Peyer's patch (tissue), 4 donors: ENCODE measurements around the gene RAB27B.

Experiments used
- POLR2A ChIP-seq, 2 donors: fragments of 450-650 bp; IDR thresholded peaks; one replicate each; pipeline ENCODE4 v1.5.1; 2017; ENCODE audit warnings: antibody characterized with exemption in 2 of 2, mild to moderate bottlenecking in 2 of 2, moderate library complexity in 2 of 2
- TF ChIP-seq, protein P1 (sequence below), 6 experiments: fragments of 450-650 bp in 4 of 6; fragments of 200-600 bp in 2 of 6; sonication (generic) in 1 of 6; IDR thresholded peaks; one replicate each; pipeline ENCODE4 v1.5.1; 2017 to 2019; ENCODE audit warnings: antibody characterized with exemption in 6 of 6, mild to moderate bottlenecking in 3 of 6, moderate library complexity in 1 of 6

DNA sequence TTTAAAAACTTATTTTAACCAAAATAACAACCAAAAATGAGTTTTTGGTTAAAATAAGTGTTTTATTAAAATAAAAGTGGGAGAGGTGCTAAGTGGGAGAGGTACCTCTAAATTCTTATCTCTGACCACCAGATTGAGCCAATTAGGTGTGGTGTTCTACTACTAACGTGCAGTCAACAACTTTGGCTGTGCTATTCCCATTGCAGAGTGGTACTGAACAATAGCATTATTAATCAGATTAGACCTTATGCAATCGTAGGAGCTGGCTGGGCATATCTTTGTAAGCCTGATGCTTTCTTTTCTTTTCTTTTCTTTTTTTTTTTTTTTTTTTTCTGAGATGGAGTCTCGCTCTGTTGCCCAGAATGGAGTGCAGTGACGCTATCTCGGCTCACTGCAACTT, 38.9 kb downstream of the RAB27B start:
- TF ChIP-seq, protein P1, sequence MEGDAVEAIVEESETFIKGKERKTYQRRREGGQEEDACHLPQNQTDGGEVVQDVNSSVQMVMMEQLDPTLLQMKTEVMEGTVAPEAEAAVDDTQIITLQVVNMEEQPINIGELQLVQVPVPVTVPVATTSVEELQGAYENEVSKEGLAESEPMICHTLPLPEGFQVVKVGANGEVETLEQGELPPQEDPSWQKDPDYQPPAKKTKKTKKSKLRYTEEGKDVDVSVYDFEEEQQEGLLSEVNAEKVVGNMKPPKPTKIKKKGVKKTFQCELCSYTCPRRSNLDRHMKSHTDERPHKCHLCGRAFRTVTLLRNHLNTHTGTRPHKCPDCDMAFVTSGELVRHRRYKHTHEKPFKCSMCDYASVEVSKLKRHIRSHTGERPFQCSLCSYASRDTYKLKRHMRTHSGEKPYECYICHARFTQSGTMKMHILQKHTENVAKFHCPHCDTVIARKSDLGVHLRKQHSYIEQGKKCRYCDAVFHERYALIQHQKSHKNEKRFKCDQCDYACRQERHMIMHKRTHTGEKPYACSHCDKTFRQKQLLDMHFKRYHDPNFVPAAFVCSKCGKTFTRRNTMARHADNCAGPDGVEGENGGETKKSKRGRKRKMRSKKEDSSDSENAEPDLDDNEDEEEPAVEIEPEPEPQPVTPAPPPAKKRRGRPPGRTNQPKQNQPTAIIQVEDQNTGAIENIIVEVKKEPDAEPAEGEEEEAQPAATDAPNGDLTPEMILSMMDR (IDR thresholded peaks at IDR 0.05) = no peak
- no peak for TF ChIP-seq POLR2A (IDR thresholded peaks at IDR 0.05)
